Parathyroid adenoma (tissue), 2 donors: Measurements from ENCODE around the gene C5orf47.
A peak's percentile ranks its signal among the peaks of the same experiment; 100 is the strongest.

Source experiments
- H2AFZ ChIP-seq: fragments of 300-600 bp; sonication (generic); one replicate; pipeline ENCODE4 v1.7.0; 2017; ENCODE audit warnings: antibody characterized with exemption, mild to moderate bottlenecking
- H3K27ac ChIP-seq: fragments of 300-600 bp; sonication (generic); one replicate; pipeline ENCODE4 v1.7.0; 2017
- H3K27me3 ChIP-seq: fragments of 300-600 bp; sonication (generic); one replicate; pipeline ENCODE4 v1.7.0; 2017; ENCODE audit warnings: low read length; ENCODE audit not compliant: control insufficient read depth, insufficient read depth
- H3K36me3 ChIP-seq: fragments of 300-600 bp; sonication (generic); one replicate; pipeline ENCODE4 v1.7.0; 2017; ENCODE audit warnings: low read length; ENCODE audit not compliant: control insufficient read depth, insufficient read depth
- H3K4me1 ChIP-seq: fragments of 300-600 bp; sonication (generic); one replicate; pipeline ENCODE4 v1.7.0; 2017; ENCODE audit warnings: control low read depth
- H3K4me2 ChIP-seq: fragments of 300-600 bp; sonication (generic); one replicate; pipeline ENCODE4 v1.7.0; 2017; ENCODE audit warnings: low read length
- H3K4me3 ChIP-seq: fragments of 300-600 bp; sonication (generic); one replicate; pipeline ENCODE4 v1.7.0; 2017; ENCODE audit warnings: low read depth, low read length
- H3K79me2 ChIP-seq: fragments of 300-600 bp; sonication (generic); one replicate; pipeline ENCODE4 v1.7.0; 2017; ENCODE audit warnings: control low read depth
- H3K9ac ChIP-seq: fragments of 300-600 bp; sonication (generic); one replicate; pipeline ENCODE4 v1.7.0; 2017; ENCODE audit warnings: mild to moderate bottlenecking
- H3K9me3 ChIP-seq: fragments of 300-600 bp; sonication (generic); one replicate; pipeline ENCODE4 v1.7.0; 2017; ENCODE audit warnings: low read length; ENCODE audit not compliant: control insufficient read depth
- CTCF ChIP-seq: fragments of 300-600 bp; sonication (generic); IDR thresholded peaks from one replicate; pipeline ENCODE4 v1.7.0; 2017; ENCODE audit warnings: antibody characterized with exemption, mild to moderate bottlenecking
- donor health status: primary hyperparathyroidism.

Gene C5orf47

GRCh38 chr5:173981185-173981761 is 7.7 kb upstream of the C5orf47 start:
- no peak for TF ChIP-seq CTCF
- Histone ChIP-seq H3K36me3 (no peaks in the 10 kb centered on the region), H3K27ac (no peak overlapping the region), H3K4me2 (no peak overlapping the region), H3K79me2 (no peaks in the 10 kb centered on the region), H3K9me3 (no peaks in the 10 kb centered on the region), H3K4me3 (no peak overlapping the region), H3K4me1 (no peaks in the 10 kb centered on the region), H2AFZ (no peak overlapping the region), H3K27me3 (no peaks in the 10 kb centered on the region), H3K9ac (no peak overlapping the region)

GRCh38 chr5:173984218-173984617 is 4.8 kb upstream of the C5orf47 start:
- no peak overlapping the region for H2AFZ ChIP-seq
- TF ChIP-seq CTCF = peak; percentile 67
- H3K27ac ChIP-seq = no peak overlapping the region
- H3K9me3 ChIP-seq = no peaks in the 10 kb centered on the region
- H3K4me3 ChIP-seq = no peak overlapping the region
- no peaks in the 10 kb centered on the region for H3K36me3 ChIP-seq
- no peak overlapping the region for H3K4me2 ChIP-seq
- no peaks in the 10 kb centered on the region for H3K27me3 ChIP-seq
- H3K9ac ChIP-seq = no peak overlapping the region
- H3K4me1 ChIP-seq = no peaks in the 10 kb centered on the region
- no peaks in the 10 kb centered on the region for H3K79me2 ChIP-seq

- H3K4me1 ChIP-seq = no peaks in the 10 kb centered on the region
- H3K27ac ChIP-seq = no peak overlapping the region
- no peaks in the 10 kb centered on the region for H3K27me3 ChIP-seq
- H3K36me3 ChIP-seq = no peaks in the 10 kb centered on the region
- no peak overlapping the region for H2AFZ ChIP-seq
- no peak overlapping the region for H3K4me2 ChIP-seq
- H3K9me3 ChIP-seq = no peaks in the 10 kb centered on the region
- H3K4me3 ChIP-seq = no peak overlapping the region
- H3K79me2 ChIP-seq = no peaks in the 10 kb centered on the region
- no peak overlapping the region for H3K9ac ChIP-seq
- no peak for TF ChIP-seq CTCF
These were observed 587 bp downstream of the C5orf47 start for GRCh38 chr5:173989432-173990082.

GRCh38 chr5:173997331-173997730 is 8.4 kb downstream of the C5orf47 start:
- H3K4me1 ChIP-seq = no peaks in the 10 kb centered on the region
- no peak overlapping the region for H3K27ac ChIP-seq
- no peak overlapping the region for H3K4me3 ChIP-seq
- no peaks in the 10 kb centered on the region for H3K79me2 ChIP-seq
- no peaks in the 10 kb centered on the region for H3K9me3 ChIP-seq
- H3K27me3 ChIP-seq = no peaks in the 10 kb centered on the region
- no peaks in the 10 kb centered on the region for H3K36me3 ChIP-seq
- H3K4me2 ChIP-seq = no peak overlapping the region
- H2AFZ ChIP-seq = no peak overlapping the region
- no peak for TF ChIP-seq CTCF
- H3K9ac ChIP-seq = no peak overlapping the region

- no peaks in the 10 kb centered on the region for H3K36me3 ChIP-seq
- H2AFZ ChIP-seq = no peak overlapping the region
- H3K27me3 ChIP-seq = no peaks in the 10 kb centered on the region
- no peak overlapping the region for H3K9ac ChIP-seq
- H3K27ac ChIP-seq = no peak overlapping the region
- no peak overlapping the region for H3K4me2 ChIP-seq
- TF ChIP-seq CTCF = no peak
- no peaks in the 10 kb centered on the region for H3K79me2 ChIP-seq
- H3K4me3 ChIP-seq = no peak overlapping the region
- H3K4me1 ChIP-seq = no peaks in the 10 kb centered on the region
- no peaks in the 10 kb centered on the region for H3K9me3 ChIP-seq
These were observed 9.6 kb downstream of the C5orf47 start for GRCh38 chr5:173998531-173998930.
